ENCODE results near the gene KIZ. TPM values are rescaled to one million over a fixed set of nuclear protein-coding genes. Genes with fewer than 3 reads are reported as not detected.

The KIZ gene
- total RNA-seq, 1 experiment from 2014 or later, result 43.6 TPM

DNA sequence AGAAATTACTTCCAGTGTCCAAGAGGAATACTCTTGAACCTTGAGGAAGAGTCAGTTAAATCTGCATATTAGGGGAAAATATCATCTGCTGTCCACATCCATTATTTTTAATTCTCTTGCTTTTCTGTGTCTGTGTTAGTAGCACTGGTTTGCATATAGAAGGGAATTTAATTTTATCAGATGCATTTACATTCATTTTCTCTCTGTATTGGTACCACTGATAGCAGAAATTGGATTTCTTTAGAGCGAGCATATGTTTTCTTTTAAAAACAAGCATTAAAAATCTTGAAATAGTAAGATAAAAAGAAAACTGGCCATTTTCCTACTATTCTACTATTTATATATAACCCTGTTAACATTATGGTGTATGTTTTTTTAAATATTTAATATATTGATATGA lies 83.8 kb downstream of the KIZ start:
- peaks cover 45% of the 10 kb centered on the region for H3K4me1 Mint-ChIP-seq
- H3K27me3 Mint-ChIP-seq (ENCODE audit: low read depth), result no peaks in the 10 kb centered on the region; the same call in 1 of the 2 replicates
- CTCF ChIA-PET, result interaction anchor here (1.2 kb wide), 1 partner anchor 26 kb away, joined by 5 read pairs; no protein-coding TSS in a partner anchor
- no peak overlapping the region for H3K27ac Mint-ChIP-seq
- no peak overlapping the region for H3K4me3 Mint-ChIP-seq
- POLR2A ChIA-PET, result no interaction called here
- DNase-seq (ENCODE audit: low spot score) (no peak), ATAC-seq (no peak)
- peaks cover 15% of the 10 kb centered on the region for H3K36me3 Mint-ChIP-seq
- peaks cover 3% of the 10 kb centered on the region; the same call in 1 of the 2 replicates for H3K9me3 Mint-ChIP-seq
- TF ChIP-seq, protein P1, sequence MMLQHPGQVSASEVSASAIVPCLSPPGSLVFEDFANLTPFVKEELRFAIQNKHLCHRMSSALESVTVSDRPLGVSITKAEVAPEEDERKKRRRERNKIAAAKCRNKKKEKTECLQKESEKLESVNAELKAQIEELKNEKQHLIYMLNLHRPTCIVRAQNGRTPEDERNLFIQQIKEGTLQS (CRISPR knock-in tag; conservative IDR thresholded peaks at IDR 0.05), result no peak
- TF ChIP-seq, protein P2, sequence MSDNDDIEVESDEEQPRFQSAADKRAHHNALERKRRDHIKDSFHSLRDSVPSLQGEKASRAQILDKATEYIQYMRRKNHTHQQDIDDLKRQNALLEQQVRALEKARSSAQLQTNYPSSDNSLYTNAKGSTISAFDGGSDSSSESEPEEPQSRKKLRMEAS (CRISPR knock-in tag; IDR thresholded peaks at IDR 0.05), result no peak
- TF ChIP-seq, protein P3, sequence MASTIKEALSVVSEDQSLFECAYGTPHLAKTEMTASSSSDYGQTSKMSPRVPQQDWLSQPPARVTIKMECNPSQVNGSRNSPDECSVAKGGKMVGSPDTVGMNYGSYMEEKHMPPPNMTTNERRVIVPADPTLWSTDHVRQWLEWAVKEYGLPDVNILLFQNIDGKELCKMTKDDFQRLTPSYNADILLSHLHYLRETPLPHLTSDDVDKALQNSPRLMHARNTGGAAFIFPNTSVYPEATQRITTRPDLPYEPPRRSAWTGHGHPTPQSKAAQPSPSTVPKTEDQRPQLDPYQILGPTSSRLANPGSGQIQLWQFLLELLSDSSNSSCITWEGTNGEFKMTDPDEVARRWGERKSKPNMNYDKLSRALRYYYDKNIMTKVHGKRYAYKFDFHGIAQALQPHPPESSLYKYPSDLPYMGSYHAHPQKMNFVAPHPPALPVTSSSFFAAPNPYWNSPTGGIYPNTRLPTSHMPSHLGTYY (CRISPR knock-in tag; IDR thresholded peaks at IDR 0.05), result no peak
- no peak for TF ChIP-seq JAZF1 (CRISPR knock-in tag; IDR thresholded peaks at IDR 0.05)
- TF ChIP-seq, protein P4, sequence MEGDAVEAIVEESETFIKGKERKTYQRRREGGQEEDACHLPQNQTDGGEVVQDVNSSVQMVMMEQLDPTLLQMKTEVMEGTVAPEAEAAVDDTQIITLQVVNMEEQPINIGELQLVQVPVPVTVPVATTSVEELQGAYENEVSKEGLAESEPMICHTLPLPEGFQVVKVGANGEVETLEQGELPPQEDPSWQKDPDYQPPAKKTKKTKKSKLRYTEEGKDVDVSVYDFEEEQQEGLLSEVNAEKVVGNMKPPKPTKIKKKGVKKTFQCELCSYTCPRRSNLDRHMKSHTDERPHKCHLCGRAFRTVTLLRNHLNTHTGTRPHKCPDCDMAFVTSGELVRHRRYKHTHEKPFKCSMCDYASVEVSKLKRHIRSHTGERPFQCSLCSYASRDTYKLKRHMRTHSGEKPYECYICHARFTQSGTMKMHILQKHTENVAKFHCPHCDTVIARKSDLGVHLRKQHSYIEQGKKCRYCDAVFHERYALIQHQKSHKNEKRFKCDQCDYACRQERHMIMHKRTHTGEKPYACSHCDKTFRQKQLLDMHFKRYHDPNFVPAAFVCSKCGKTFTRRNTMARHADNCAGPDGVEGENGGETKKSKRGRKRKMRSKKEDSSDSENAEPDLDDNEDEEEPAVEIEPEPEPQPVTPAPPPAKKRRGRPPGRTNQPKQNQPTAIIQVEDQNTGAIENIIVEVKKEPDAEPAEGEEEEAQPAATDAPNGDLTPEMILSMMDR (IDR thresholded peaks at IDR 0.05), result no peak
- no peak for TF ChIP-seq ZNF232 (CRISPR knock-in tag; IDR thresholded peaks at IDR 0.05)
- TF ChIP-seq GRHL2 (CRISPR knock-in tag; IDR thresholded peaks at IDR 0.05; ENCODE audit: insufficient replicate concordance, severe bottlenecking), result no peak
- no peak for TF ChIP-seq OVOL2 (CRISPR knock-in tag; IDR thresholded peaks at IDR 0.05; ENCODE audit: borderline replicate concordance)
- TF ChIP-seq, protein P5, sequence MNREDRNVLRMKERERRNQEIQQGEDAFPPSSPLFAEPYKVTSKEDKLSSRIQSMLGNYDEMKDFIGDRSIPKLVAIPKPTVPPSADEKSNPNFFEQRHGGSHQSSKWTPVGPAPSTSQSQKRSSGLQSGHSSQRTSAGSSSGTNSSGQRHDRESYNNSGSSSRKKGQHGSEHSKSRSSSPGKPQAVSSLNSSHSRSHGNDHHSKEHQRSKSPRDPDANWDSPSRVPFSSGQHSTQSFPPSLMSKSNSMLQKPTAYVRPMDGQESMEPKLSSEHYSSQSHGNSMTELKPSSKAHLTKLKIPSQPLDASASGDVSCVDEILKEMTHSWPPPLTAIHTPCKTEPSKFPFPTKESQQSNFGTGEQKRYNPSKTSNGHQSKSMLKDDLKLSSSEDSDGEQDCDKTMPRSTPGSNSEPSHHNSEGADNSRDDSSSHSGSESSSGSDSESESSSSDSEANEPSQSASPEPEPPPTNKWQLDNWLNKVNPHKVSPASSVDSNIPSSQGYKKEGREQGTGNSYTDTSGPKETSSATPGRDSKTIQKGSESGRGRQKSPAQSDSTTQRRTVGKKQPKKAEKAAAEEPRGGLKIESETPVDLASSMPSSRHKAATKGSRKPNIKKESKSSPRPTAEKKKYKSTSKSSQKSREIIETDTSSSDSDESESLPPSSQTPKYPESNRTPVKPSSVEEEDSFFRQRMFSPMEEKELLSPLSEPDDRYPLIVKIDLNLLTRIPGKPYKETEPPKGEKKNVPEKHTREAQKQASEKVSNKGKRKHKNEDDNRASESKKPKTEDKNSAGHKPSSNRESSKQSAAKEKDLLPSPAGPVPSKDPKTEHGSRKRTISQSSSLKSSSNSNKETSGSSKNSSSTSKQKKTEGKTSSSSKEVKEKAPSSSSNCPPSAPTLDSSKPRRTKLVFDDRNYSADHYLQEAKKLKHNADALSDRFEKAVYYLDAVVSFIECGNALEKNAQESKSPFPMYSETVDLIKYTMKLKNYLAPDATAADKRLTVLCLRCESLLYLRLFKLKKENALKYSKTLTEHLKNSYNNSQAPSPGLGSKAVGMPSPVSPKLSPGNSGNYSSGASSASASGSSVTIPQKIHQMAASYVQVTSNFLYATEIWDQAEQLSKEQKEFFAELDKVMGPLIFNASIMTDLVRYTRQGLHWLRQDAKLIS (CRISPR knock-in tag; IDR thresholded peaks at IDR 0.05; ENCODE audit: borderline replicate concordance), result no peak
- TF ChIP-seq, protein P6, sequence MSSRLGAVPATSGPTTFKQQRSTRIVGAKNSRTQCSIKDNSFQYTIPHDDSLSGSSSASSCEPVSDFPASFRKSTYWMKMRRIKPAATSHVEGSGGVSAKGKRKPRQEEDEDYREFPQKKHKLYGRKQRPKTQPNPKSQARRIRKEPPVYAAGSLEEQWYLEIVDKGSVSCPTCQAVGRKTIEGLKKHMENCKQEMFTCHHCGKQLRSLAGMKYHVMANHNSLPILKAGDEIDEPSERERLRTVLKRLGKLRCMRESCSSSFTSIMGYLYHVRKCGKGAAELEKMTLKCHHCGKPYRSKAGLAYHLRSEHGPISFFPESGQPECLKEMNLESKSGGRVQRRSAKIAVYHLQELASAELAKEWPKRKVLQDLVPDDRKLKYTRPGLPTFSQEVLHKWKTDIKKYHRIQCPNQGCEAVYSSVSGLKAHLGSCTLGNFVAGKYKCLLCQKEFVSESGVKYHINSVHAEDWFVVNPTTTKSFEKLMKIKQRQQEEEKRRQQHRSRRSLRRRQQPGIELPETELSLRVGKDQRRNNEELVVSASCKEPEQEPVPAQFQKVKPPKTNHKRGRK (CRISPR knock-in tag; IDR thresholded peaks at IDR 0.05; ENCODE audit: borderline replicate concordance), result no peak
- TF ChIP-seq, protein P7, sequence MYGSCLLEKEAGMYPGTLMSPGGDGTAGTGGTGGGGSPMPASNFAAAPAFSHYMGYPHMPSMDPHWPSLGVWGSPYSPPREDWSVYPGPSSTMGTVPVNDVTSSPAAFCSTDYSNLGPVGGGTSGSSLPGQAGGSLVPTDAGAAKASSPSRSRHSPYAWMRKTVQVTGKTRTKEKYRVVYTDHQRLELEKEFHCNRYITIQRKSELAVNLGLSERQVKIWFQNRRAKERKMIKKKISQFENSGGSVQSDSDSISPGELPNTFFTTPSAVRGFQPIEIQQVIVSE (CRISPR knock-in tag; IDR thresholded peaks at IDR 0.05; ENCODE audit: borderline replicate concordance), result no peak
- TF ChIP-seq, protein P8, sequence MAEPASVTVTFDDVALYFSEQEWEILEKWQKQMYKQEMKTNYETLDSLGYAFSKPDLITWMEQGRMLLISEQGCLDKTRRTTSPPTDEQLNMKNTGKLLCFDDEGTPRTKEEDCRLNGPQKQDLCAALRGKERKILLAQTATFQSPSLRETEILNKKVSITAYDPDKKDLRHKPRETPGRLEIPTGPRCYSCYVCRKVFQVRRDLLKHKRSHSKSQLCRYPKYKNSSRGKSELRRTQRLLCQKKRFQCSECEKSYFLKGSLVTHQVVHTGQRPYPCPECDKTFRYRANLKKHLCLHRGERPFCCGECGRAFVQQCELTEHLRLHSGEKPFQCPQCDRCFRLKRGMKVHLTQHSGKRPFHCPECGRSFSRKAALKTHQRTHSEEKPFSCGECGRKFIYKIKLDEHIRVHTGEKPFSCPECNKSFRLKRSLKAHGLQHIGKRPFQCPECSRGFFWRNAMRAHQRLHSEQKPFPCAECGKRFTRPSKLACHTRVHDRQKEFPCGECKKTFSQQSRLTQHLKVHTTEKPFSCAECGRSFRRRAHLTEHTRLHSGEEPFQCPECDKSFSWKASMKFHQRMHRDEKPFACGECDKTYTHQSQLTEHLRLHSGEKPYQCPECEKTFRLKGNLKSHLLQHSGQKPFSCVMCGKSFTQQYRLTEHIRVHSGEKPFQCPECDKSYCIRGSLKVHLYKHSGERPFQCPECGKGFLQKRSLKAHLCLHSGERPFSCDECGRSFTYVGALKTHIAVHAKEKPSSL (CRISPR knock-in tag; conservative IDR thresholded peaks at IDR 0.05), result no peak
